Esophagus squamous epithelium (tissue), 4 donors: ENCODE measurements around the gene CFI.

Experiments
- CTCF ChIP-seq, 6 experiments: fragments of 450-650 bp in 4 of 6; fragments of 200-600 bp in 2 of 6; sonication (generic) in 2 of 6; IDR thresholded peaks; one replicate each; pipeline ENCODE4 v1.5.1; 2016 to 2019; ENCODE audit warnings: antibody characterized with exemption in 6 of 6, mild to moderate bottlenecking in 4 of 6, moderate library complexity in 4 of 6
- POLR2A ChIP-seq, 4 donors: fragments of 450-650 bp; IDR thresholded peaks; one replicate each; pipeline ENCODE4 v1.6.1; 2017; ENCODE audit warnings: antibody characterized with exemption in 4 of 4, mild to moderate bottlenecking in 4 of 4, moderate library complexity in 3 of 4

- TF ChIP-seq CTCF (IDR thresholded peaks at IDR 0.05) (no peak), POLR2A (IDR thresholded peaks at IDR 0.05) (no peak)
Observed at GRCh38 chr4:109728385-109728784, 73.4 kb downstream of the CFI start.
